SK-N-SH treated with all-trans-retinoic acid at 6 μM for 48 hours (cell line): ENCODE data around the gene TREX2.

Source experiments
- ATAC-seq: fragments of 200-7000 bp; cut with Tn5 transposase; 3 replicates; pipeline ENCODE4 v1.9.1; 2020; ENCODE audit warnings: mild to moderate bottlenecking, moderate library complexity
- ARNTL ChIP-seq: fragments of 450-650 bp; formaldehyde crosslinking; IDR thresholded peaks from 2 replicates; pipeline ENCODE4 v1.5.0; 2020; ENCODE audit warnings: low read depth, mild to moderate bottlenecking, moderate library complexity, borderline replicate concordance
- BACH2 ChIP-seq: fragments of 250-450 bp; sonication (Bioruptor Pico); IDR thresholded peaks from 2 replicates; pipeline ENCODE4 v1.9.0; 2021; ENCODE audit warnings: mild to moderate bottlenecking, borderline replicate concordance
- CREB5 ChIP-seq: fragments of 250-450 bp; sonication (Bioruptor Pico); IDR thresholded peaks from 2 replicates; pipeline ENCODE4 v1.5.1; 2020; ENCODE audit warnings: low read depth, mild to moderate bottlenecking, moderate library complexity
- CSDC2 ChIP-seq: fragments of 250-450 bp; sonication (Bioruptor Pico); IDR thresholded peaks from 2 replicates; pipeline ENCODE4 v1.5.0; 2020; ENCODE audit warnings: mild to moderate bottlenecking, moderate library complexity
- CSRNP3 ChIP-seq: fragments of 250-450 bp; sonication (Bioruptor Pico); IDR thresholded peaks from 2 replicates; pipeline ENCODE4 v1.5.1; 2021; ENCODE audit warnings: mild to moderate bottlenecking, moderate library complexity
- ESRRG ChIP-seq: fragments of 250-450 bp; sonication (Bioruptor Pico); IDR thresholded peaks from 2 replicates; pipeline ENCODE4 v1.6.1; 2021; ENCODE audit warnings: mild to moderate bottlenecking
- GLIS3 ChIP-seq: fragments of 250-450 bp; sonication (Bioruptor Pico); IDR thresholded peaks from 2 replicates; pipeline ENCODE4 v1.5.0; 2020; ENCODE audit warnings: mild to moderate bottlenecking, moderate library complexity
- OSR1 ChIP-seq: fragments of 250-450 bp; sonication (Bioruptor Pico); IDR thresholded peaks from 2 replicates; pipeline ENCODE4 v1.8.0; 2022; ENCODE audit warnings: moderate library complexity, mild to moderate bottlenecking, inconsistent platforms
- PATZ1 ChIP-seq: fragments of 250-450 bp; sonication (Bioruptor Pico); IDR thresholded peaks from 2 replicates; pipeline ENCODE4 v1.8.0; 2020; ENCODE audit warnings: mild to moderate bottlenecking, moderate library complexity, borderline replicate concordance
- PPARA ChIP-seq: fragments of 250-450 bp; sonication (Bioruptor Pico); IDR thresholded peaks from 2 replicates; pipeline ENCODE4 v1.5.0; 2020; ENCODE audit warnings: mild to moderate bottlenecking, borderline replicate concordance
- RARB ChIP-seq: fragments of 250-450 bp; sonication (Bioruptor Pico); IDR thresholded peaks from 2 replicates; pipeline ENCODE4 v1.8.0; 2021; ENCODE audit warnings: mild to moderate bottlenecking, moderate library complexity
- SNAI2 ChIP-seq: fragments of 250-450 bp; sonication (Bioruptor Pico); IDR thresholded peaks from 2 replicates; pipeline ENCODE4 v1.5.0; 2020; ENCODE audit warnings: mild to moderate bottlenecking, moderate library complexity
- TCF4 ChIP-seq: fragments of 250-450 bp; sonication (Bioruptor Pico); IDR thresholded peaks from 2 replicates; pipeline ENCODE4 v1.8.0; 2021; ENCODE audit warnings: mild to moderate bottlenecking, moderate library complexity, borderline replicate concordance
- TOX ChIP-seq: fragments of 250-450 bp; sonication (Bioruptor Pico); IDR thresholded peaks from 2 replicates; pipeline ENCODE4 v1.8.0; 2021; ENCODE audit warnings: mild to moderate bottlenecking, moderate library complexity, borderline replicate concordance
- TSHZ2 ChIP-seq: fragments of 250-450 bp; sonication (Bioruptor Pico); IDR thresholded peaks from 2 replicates; pipeline ENCODE4 v1.5.0; 2020; ENCODE audit warnings: mild to moderate bottlenecking, moderate library complexity
- ZC3H10 ChIP-seq: fragments of 250-450 bp; sonication (Bioruptor Pico); IDR thresholded peaks from 2 replicates; pipeline ENCODE4 v1.5.1; 2021; ENCODE audit warnings: mild to moderate bottlenecking, moderate library complexity
- ZFP3 ChIP-seq: fragments of 250-450 bp; sonication (Bioruptor Pico); IDR thresholded peaks from 2 replicates; pipeline ENCODE4 v1.5.0; 2020; ENCODE audit warnings: mild to moderate bottlenecking, moderate library complexity
- ZFP30 ChIP-seq: fragments of 450-650 bp; formaldehyde crosslinking; IDR thresholded peaks from 2 replicates; pipeline ENCODE4 v1.5.0; 2022; ENCODE audit warnings: mild to moderate bottlenecking, moderate library complexity
- ZNF565 ChIP-seq: fragments of 450-650 bp; formaldehyde crosslinking; conservative IDR thresholded peaks from 2 replicates; pipeline ENCODE4 v1.5.0; 2020; ENCODE audit warnings: low read depth, mild to moderate bottlenecking, moderate library complexity
- ZNF8 ChIP-seq: fragments of 450-650 bp; formaldehyde crosslinking; IDR thresholded peaks from 2 replicates; pipeline ENCODE4 v1.5.0; 2020; ENCODE audit warnings: mild to moderate bottlenecking, moderate library complexity

The TREX2 gene

GRCh38 chrX:153398275-153398960, 47.4 kb downstream of the TREX2 start:
- no peak for ATAC-seq
- TF ChIP-seq ZC3H10 (CRISPR knock-in tag) (no peak), ZFP3 (no peak), ARNTL (no peak), ZNF565 (CRISPR knock-in tag) (no peak), ZNF8 (CRISPR knock-in tag) (no peak), PATZ1 (CRISPR knock-in tag) (no peak), PPARA (CRISPR knock-in tag) (no peak), CSDC2 (CRISPR knock-in tag) (no peak), OSR1 (CRISPR knock-in tag) (no peak), BACH2 (CRISPR knock-in tag) (no peak), RARB (CRISPR knock-in tag) (no peak), GLIS3 (CRISPR knock-in tag) (no peak)

- TF ChIP-seq ZFP30 (CRISPR knock-in tag) (no peak), CSRNP3 (CRISPR knock-in tag) (no peak), ZNF565 (CRISPR knock-in tag) (no peak), SNAI2 (no peak), RARB (CRISPR knock-in tag) (no peak), TSHZ2 (CRISPR knock-in tag) (no peak), TCF4 (CRISPR knock-in tag) (no peak), OSR1 (CRISPR knock-in tag) (no peak), ESRRG (CRISPR knock-in tag) (no peak), PATZ1 (CRISPR knock-in tag) (no peak), ZNF8 (CRISPR knock-in tag) (no peak), ZFP3 (no peak), TOX (CRISPR knock-in tag) (no peak), CREB5 (no peak), BACH2 (CRISPR knock-in tag) (no peak), GLIS3 (CRISPR knock-in tag) (no peak), ZC3H10 (CRISPR knock-in tag) (no peak)
- ATAC-seq, result no peak
Measured at GRCh38 chrX:153397256-153397960, 48.4 kb downstream of the TREX2 start.
